ENCODE measurements around the gene SLC2A10.

SLC2A10 gene

GRCh38 chr20:46722450-46722849 lies 13.0 kb downstream of the SLC2A10 start:
- Histone ChIP-seq H3K9ac (ENCODE audit: low read length) (no peak overlapping the region), H3K27ac (ENCODE audit: low read depth, low read length) (no peak overlapping the region), H3K9me3 (ENCODE audit: low read length) (no peaks in the 10 kb centered on the region), H3K36me3 (ENCODE audit: insufficient read depth, low read length) (no peaks in the 10 kb centered on the region), H3K27me3 (ENCODE audit: control insufficient read depth in 1 of 2, insufficient read depth in 2 of 2, low read length in 2 of 2) (no peaks in the 10 kb centered on the region), H3K4me3 (ENCODE audit: low read depth in 1 of 2, low read length in 2 of 2) (no peak overlapping the region), H3K4me1 (ENCODE audit: insufficient read depth, low read length) (no peaks in the 10 kb centered on the region)

DNA sequence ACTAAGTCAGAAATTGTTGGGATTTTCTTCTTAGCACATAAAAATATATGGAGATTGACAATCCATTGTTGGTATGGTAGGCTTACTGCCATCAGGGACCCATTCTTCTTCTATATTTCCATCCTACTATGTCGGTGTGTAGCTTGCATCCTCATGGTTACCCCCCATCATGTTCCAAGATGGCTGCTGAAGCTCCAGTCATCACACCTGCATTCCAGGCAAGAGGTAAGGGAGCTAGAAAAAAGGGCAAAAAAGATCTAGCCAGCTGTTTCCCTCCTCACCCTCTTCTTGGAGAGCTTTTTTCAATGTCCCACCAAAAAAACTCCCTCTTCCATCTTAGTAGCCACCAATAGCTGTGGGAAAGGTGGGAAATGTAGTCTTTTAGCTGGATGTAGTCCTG lies 13.6 kb downstream of the SLC2A10 start:
- H3K36me3 ChIP-seq (ENCODE audit: insufficient read depth, low read length): no peaks in the 10 kb centered on the region
- H3K9me3 ChIP-seq (ENCODE audit: low read length): no peaks in the 10 kb centered on the region
- no peak overlapping the region for H3K9ac ChIP-seq (ENCODE audit: low read length)
- H3K4me3 ChIP-seq (ENCODE audit: low read depth in 1 of 2, low read length in 2 of 2): no peak overlapping the region
- H3K27me3 ChIP-seq (ENCODE audit: control insufficient read depth in 1 of 2, insufficient read depth in 2 of 2, low read length in 2 of 2): no peaks in the 10 kb centered on the region
- H3K27ac ChIP-seq (ENCODE audit: low read depth, low read length): no peak overlapping the region
- H3K4me1 ChIP-seq (ENCODE audit: insufficient read depth, low read length): no peaks in the 10 kb centered on the region

GRCh38 chr20:46724343-46724959 lies 15.0 kb downstream of the SLC2A10 start:
- no peak overlapping the region for H3K4me3 ChIP-seq (ENCODE audit: low read depth in 1 of 2, low read length in 2 of 2)
- no peaks in the 10 kb centered on the region for H3K36me3 ChIP-seq (ENCODE audit: insufficient read depth, low read length)
- H3K27ac ChIP-seq (ENCODE audit: low read depth, low read length): no peak overlapping the region
- H3K9me3 ChIP-seq (ENCODE audit: low read length): no peaks in the 10 kb centered on the region
- H3K27me3 ChIP-seq (ENCODE audit: control insufficient read depth in 1 of 2, insufficient read depth in 2 of 2, low read length in 2 of 2): no peaks in the 10 kb centered on the region
- H3K9ac ChIP-seq (ENCODE audit: low read length): no peak overlapping the region
- H3K4me1 ChIP-seq (ENCODE audit: insufficient read depth, low read length): no peaks in the 10 kb centered on the region

GRCh38 chr20:46725186-46726165 lies 16.0 kb downstream of the SLC2A10 start:
- Histone ChIP-seq H3K4me3 (ENCODE audit: low read depth in 1 of 2, low read length in 2 of 2) (no peak overlapping the region), H3K36me3 (ENCODE audit: insufficient read depth, low read length) (no peaks in the 10 kb centered on the region), H3K9me3 (ENCODE audit: low read length) (no peaks in the 10 kb centered on the region), H3K4me1 (ENCODE audit: insufficient read depth, low read length) (no peaks in the 10 kb centered on the region), H3K9ac (ENCODE audit: low read length) (no peak overlapping the region), H3K27me3 (ENCODE audit: control insufficient read depth in 1 of 2, insufficient read depth in 2 of 2, low read length in 2 of 2) (no peaks in the 10 kb centered on the region), H3K27ac (ENCODE audit: low read depth, low read length) (no peak overlapping the region)

DNA sequence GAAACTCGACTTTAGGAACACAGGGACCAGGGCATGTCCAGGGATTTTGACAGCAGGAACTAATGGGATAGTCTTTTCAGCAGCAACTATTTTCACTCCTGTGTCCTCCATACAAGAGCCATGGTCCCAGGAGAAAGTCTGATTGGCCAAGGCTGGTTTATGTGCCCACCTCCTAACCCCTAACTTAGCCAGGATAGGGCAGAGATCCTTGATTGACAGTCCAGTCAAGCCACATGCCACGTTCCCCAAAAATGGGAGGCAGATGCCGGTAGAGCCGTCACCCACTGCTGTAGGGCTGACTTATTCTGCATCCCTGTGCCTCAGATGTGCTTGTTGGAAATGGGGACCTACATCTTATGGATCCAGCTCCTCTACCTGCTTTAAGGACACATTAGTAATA lies 22.3 kb downstream of the SLC2A10 start:
- Histone ChIP-seq H3K36me3 (ENCODE audit: insufficient read depth, low read length) (peaks cover 6% of the 10 kb centered on the region), H3K9ac (ENCODE audit: low read length) (no peak overlapping the region), H3K27me3 (ENCODE audit: control insufficient read depth in 1 of 2, insufficient read depth in 2 of 2, low read length in 2 of 2) (no peaks in the 10 kb centered on the region), H3K9me3 (ENCODE audit: low read length) (no peaks in the 10 kb centered on the region), H3K4me1 (ENCODE audit: insufficient read depth, low read length) (no peaks in the 10 kb centered on the region), H3K4me3 (ENCODE audit: low read depth in 1 of 2, low read length in 2 of 2) (no peak overlapping the region), H3K27ac (ENCODE audit: low read depth, low read length) (no peak overlapping the region)

GRCh38 chr20:46735436-46735835 lies 26.0 kb downstream of the SLC2A10 start:
- peaks cover 6% of the 10 kb centered on the region for H3K36me3 ChIP-seq (ENCODE audit: insufficient read depth, low read length)
- H3K9me3 ChIP-seq (ENCODE audit: low read length): no peaks in the 10 kb centered on the region
- H3K9ac ChIP-seq (ENCODE audit: low read length): no peak overlapping the region
- no peak overlapping the region for H3K27ac ChIP-seq (ENCODE audit: low read depth, low read length)
- H3K4me3 ChIP-seq (ENCODE audit: low read depth in 1 of 2, low read length in 2 of 2): no peak overlapping the region
- H3K27me3 ChIP-seq (ENCODE audit: control insufficient read depth in 1 of 2, insufficient read depth in 2 of 2, low read length in 2 of 2): no peaks in the 10 kb centered on the region
- no peaks in the 10 kb centered on the region for H3K4me1 ChIP-seq (ENCODE audit: insufficient read depth, low read length)

- peaks cover 4% of the 10 kb centered on the region for H3K36me3 ChIP-seq (ENCODE audit: insufficient read depth, low read length)
- H3K9me3 ChIP-seq (ENCODE audit: low read length): no peaks in the 10 kb centered on the region
- no peak overlapping the region for H3K9ac ChIP-seq (ENCODE audit: low read length)
- H3K4me3 ChIP-seq (ENCODE audit: low read depth in 1 of 2, low read length in 2 of 2): no peak overlapping the region
- no peaks in the 10 kb centered on the region for H3K27me3 ChIP-seq (ENCODE audit: control insufficient read depth in 1 of 2, insufficient read depth in 2 of 2, low read length in 2 of 2)
- no peaks in the 10 kb centered on the region for H3K4me1 ChIP-seq (ENCODE audit: insufficient read depth, low read length)
- H3K27ac ChIP-seq (ENCODE audit: low read depth, low read length): no peak overlapping the region
Observed at GRCh38 chr20:46739431-46740213, 30.2 kb downstream of the SLC2A10 start.

DNA sequence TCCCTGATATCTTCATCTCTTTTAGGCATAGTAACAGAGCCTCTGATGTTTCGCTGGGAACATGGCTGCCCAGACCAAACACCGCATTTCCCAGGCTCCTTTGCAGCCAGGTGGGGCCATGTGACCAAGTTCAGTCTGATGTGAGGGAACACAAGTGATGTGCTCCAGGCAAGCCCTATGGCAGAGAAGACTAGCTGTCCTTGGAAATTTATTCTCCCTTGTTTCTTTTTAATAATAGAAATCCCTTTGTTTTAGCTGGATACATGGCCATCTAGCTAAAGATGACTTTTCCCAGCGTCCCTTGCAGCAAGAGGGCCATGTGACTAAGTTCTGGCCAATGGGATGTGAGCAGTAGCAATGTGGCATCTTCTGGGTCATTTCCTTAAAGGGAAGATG lies 30.8 kb downstream of the SLC2A10 start:
- Histone ChIP-seq H3K36me3 (ENCODE audit: insufficient read depth, low read length) (no peaks in the 10 kb centered on the region), H3K9me3 (ENCODE audit: low read length) (no peaks in the 10 kb centered on the region), H3K4me1 (ENCODE audit: insufficient read depth, low read length) (no peaks in the 10 kb centered on the region), H3K4me3 (ENCODE audit: low read depth in 1 of 2, low read length in 2 of 2) (no peak overlapping the region), H3K27me3 (ENCODE audit: control insufficient read depth in 1 of 2, insufficient read depth in 2 of 2, low read length in 2 of 2) (no peaks in the 10 kb centered on the region), H3K27ac (ENCODE audit: low read depth, low read length) (no peak overlapping the region), H3K9ac (ENCODE audit: low read length) (no peak overlapping the region)

DNA sequence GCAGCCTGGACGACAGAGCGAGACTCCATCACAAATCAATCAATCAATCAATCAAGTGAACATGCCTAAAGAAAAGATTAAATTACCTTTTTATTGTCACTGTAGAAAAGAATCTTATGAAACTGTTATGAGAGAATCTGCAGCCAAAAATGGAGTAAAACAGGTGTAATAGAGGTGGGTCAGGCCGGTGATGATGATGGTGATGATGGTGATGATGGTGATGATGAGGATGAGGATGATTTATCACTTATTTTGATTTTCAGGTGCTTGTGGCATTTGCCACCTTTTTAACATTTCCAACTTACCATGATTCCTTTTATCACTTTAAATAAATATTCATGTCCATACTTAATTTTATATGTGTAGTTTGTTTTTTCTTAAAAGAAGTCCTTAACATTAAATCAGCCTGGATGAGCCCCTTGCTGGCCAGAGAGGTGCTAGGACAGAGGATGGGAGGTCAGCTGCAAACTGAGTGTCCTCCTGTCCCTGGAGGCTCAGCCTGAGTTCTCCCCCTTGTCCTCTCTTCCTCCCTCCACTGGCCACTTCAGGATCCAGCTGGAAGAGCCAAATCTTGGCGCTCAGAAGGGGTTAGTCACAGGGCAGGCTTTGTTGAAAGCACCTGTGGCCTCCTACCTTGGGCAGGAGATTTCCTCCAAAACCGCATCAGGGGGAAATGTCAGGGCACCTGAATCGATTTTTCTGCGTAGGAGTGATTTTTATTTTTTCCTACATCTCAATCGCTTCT lies 32.6 kb downstream of the SLC2A10 start:
- Histone ChIP-seq H3K9ac (ENCODE audit: low read length) (no peak overlapping the region), H3K27ac (ENCODE audit: low read depth, low read length) (no peak overlapping the region), H3K36me3 (ENCODE audit: insufficient read depth, low read length) (no peaks in the 10 kb centered on the region), H3K27me3 (ENCODE audit: control insufficient read depth in 1 of 2, insufficient read depth in 2 of 2, low read length in 2 of 2) (no peaks in the 10 kb centered on the region), H3K4me1 (ENCODE audit: insufficient read depth, low read length) (no peaks in the 10 kb centered on the region), H3K4me3 (ENCODE audit: low read depth in 1 of 2, low read length in 2 of 2) (no peak overlapping the region), H3K9me3 (ENCODE audit: low read length) (no peaks in the 10 kb centered on the region)

GRCh38 chr20:46742669-46743045 lies 33.2 kb downstream of the SLC2A10 start:
- Histone ChIP-seq H3K4me3 (ENCODE audit: low read depth in 1 of 2, low read length in 2 of 2) (no peak overlapping the region), H3K27ac (ENCODE audit: low read depth, low read length) (no peak overlapping the region), H3K9ac (ENCODE audit: low read length) (no peak overlapping the region), H3K27me3 (ENCODE audit: control insufficient read depth in 1 of 2, insufficient read depth in 2 of 2, low read length in 2 of 2) (no peaks in the 10 kb centered on the region), H3K4me1 (ENCODE audit: insufficient read depth, low read length) (no peaks in the 10 kb centered on the region), H3K36me3 (ENCODE audit: insufficient read depth, low read length) (no peaks in the 10 kb centered on the region), H3K9me3 (ENCODE audit: low read length) (no peaks in the 10 kb centered on the region)

- H3K27ac ChIP-seq (ENCODE audit: low read depth, low read length): no peak overlapping the region
- H3K27me3 ChIP-seq (ENCODE audit: control insufficient read depth in 1 of 2, insufficient read depth in 2 of 2, low read length in 2 of 2): no peaks in the 10 kb centered on the region
- H3K4me1 ChIP-seq (ENCODE audit: insufficient read depth, low read length): no peaks in the 10 kb centered on the region
- H3K9ac ChIP-seq (ENCODE audit: low read length): no peak overlapping the region
- H3K36me3 ChIP-seq (ENCODE audit: insufficient read depth, low read length): no peaks in the 10 kb centered on the region
- no peaks in the 10 kb centered on the region for H3K9me3 ChIP-seq (ENCODE audit: low read length)
- no peak overlapping the region for H3K4me3 ChIP-seq (ENCODE audit: low read depth in 1 of 2, low read length in 2 of 2)
Observed at GRCh38 chr20:46743088-46743487, 33.6 kb downstream of the SLC2A10 start.

Measured in muscle layer of colon (tissue), 2 donors.